Measurements from ENCODE around the gene ATRX.

Gene ATRX

DNA sequence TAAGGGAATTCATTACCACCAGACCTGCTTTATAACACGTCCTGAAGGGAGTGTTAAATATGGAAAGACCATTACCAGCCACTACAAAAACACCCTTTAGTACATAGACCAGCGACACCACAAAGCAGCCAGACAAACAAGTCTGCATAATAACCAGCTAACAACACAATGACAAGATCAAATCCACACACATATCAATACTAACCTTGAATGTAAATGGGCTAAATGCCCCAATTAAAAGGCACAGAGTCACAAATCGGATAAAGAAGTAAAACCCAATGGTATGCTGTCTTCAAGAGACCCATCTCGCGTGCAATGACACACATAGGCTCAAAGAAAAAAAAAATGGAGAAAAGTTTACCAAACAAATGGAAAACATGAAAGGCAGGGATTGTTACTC is 302.0 kb downstream of the ATRX start:
- DNase-seq = no peak

DNA sequence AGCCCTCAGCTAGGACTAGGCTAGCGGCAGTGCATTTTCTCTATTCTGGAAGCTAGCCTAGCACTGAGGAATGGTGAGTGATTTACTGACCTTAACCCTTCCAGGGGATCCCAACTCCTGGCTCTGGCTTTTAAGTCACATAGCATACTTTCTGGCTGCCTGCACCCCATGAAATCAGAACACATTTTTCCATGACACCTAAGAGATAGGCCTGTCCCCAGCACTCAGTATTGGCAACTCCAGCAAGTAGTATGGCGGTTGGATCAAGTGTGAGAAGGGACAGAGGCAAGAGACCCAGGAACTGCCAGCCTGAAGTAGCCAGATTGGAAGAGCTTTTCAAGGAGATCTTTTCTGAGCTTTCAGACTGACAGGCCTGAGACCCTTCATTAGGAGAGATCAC is 330.6 kb downstream of the ATRX start:
- no peak for DNase-seq
